GM19324 (cell line): ENCODE data around the gene SDF4.
"Not testable (repeated sequence)": the region's sequence is repeated elsewhere in the genome, so short reads cannot be mapped to it uniquely, and the experiment has no call there.

ENCODE experiments used
- ATAC-seq: cut with Tn5 transposase; IDR thresholded peaks from one replicate; pipeline ENCODE4 v1.9.1; 2021; ENCODE audit warnings: mild to moderate bottlenecking, moderate library complexity; ENCODE audit not compliant: unreplicated experiment, low FRiP score

The SDF4 gene

DNA sequence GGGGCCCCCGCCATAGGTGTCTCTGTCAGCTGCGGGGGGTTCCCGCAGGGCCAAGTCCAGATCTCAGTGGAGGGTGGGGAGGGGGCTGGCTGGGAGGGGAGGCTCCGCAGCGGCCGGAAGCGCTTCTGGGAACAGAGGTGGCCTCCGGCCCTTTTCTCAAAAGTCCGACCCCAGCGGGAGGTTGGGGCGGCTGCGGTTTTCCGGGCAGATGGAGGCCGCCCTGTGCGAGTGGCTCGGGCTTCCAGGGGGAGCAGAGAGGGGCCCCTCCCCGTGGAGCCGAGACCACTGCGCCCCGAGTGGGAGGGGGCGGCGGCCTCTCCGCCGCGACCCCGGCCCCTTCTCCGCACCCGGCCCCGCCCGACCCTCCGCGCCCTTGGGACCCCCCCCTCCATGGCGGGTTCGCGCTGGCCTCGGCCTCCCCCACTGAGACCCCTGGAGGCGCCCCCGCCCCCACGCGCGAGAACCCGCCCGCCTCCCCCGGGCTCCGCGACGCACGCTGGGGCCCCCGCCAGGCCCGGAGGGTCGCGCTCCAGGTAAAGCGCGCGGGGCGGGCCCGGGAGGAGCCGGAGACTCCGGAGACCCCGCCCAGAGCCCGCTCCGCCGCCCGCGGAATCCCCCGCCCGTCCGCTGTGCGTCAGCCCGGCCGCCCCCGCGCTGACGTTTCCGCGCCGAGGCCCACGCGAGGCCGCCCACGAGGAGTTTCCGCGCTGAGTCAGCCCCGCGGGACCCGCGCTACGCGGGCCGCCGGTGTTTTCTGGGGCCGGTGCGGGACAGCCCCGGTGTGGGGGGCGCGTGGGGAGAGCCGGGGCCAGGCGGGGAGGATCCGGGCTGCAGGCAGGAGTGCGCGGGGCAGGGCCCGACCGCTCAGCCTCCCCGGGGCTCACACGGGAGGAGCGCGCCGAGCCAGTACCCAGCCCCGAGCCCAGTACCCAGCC lies 30.7 kb downstream of the SDF4 start:
- no peak for ATAC-seq

DNA sequence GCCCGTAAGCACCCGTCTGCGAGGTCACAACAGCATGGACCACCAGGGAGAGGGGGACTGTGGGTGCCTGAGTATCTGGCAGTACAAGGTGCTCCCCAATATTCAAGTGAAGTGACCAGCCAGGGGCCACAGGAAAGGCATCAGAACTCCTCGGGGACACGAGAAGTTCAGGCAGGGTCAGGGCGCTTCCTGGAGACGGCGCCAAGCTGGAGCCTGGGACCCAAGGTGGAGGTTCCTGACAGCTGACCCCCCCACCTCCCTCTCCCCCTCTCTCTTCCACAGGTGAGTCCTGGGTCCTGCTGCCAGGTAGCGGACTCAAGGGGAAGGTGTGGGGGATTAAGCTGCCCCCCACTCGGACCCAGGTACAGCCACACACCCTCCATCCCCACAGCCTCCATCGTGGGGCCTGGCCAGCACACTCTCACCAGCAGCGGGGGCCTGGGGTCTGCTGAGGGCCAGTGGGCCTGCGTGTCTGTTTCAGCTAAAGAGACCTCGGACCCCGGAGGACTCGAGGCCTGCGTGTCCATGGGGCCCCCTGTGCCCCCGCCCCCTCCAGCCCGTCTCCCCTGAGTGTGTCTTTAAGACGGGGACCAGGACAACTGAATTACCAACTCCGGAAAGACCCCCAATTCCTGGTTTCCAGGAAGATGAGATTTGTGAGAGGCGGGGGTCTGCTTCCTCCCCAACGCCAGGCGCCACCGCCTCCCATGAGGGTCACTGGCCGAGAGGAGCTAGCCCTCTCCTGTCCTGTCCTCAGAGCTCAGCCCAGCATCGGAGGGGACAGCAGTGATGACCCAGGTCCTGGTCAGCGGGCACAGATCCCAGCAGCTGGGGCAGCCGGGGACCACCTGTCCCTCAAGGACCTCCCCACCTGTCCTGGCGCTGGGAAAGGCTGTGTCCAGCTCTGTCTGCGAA lies 31.6 kb downstream of the SDF4 start:
- ATAC-seq: no peak

DNA sequence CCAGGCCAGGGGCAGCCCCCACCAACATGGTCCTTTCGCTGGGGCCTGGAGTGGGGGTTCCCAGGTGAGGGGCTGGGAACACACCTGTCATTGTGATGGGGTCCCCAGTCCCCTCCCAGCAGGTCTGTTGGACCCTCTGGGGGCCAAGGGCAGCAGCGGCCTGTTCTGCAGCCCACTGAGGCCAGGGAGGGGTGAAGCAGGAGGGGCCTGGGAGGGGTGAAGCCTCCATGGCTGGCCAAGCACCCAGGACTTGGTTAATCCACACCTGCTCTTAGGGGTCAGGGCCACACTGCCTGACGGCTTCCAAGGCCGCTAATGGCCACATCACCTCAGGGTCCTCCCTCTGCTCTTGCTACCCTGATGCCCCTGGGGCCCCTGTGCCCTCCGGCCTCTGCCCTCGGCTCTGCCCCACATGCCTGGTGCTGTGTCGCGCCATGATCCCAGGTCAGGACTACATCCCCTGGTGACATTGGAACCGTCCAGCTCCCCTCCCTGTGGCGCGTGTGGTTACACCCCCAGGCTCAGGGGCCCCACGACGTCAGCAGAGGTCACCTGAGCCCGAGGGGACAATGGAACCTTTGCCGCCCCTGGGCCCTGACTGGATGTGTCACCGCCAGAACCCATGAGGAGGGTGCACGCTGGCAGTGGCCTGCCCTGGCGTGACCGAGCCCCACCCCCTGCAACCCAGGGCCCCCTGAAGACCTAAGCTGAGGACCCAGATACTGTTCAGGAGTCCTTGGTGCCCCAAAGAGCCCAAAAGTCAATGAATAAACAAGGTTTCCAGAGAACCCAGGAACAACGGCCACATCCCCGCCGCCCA lies 32.5 kb downstream of the SDF4 start:
- no peak for ATAC-seq

DNA sequence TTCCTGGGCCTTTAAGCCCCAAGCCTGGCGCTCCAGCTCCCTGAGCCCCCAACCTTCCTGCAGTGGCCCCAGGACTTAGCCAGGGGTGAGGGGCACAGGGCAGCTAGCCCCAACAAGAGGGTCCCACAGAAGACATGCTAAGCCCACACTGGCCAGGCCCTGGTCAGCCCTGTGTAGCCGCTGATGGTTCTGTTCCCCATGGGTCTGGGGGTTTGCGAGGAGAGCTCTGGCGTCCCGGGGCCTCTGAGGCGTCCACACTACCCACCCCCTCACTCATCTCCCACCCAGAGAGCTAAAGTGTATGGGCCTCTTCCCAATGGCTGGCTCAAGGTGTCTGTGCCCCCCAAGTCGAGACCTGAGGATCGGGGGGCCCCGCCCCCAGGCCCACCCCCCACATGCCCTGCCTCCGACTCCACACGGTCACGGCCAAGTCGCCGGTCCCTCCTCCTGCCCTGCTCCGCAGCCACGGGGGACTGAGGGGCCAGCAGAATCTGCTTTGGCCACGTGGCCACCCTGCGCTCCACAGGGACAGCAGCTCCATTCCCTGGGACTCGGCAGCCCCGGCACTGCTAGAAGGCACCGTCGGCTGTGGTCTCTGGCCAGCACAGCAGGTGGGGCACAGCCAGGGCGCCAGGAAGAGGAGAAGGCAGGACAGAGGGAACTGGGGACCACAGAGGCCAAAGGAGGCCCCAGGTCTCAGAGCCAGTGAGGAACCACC lies 33.2 kb downstream of the SDF4 start:
- no peak for ATAC-seq

DNA sequence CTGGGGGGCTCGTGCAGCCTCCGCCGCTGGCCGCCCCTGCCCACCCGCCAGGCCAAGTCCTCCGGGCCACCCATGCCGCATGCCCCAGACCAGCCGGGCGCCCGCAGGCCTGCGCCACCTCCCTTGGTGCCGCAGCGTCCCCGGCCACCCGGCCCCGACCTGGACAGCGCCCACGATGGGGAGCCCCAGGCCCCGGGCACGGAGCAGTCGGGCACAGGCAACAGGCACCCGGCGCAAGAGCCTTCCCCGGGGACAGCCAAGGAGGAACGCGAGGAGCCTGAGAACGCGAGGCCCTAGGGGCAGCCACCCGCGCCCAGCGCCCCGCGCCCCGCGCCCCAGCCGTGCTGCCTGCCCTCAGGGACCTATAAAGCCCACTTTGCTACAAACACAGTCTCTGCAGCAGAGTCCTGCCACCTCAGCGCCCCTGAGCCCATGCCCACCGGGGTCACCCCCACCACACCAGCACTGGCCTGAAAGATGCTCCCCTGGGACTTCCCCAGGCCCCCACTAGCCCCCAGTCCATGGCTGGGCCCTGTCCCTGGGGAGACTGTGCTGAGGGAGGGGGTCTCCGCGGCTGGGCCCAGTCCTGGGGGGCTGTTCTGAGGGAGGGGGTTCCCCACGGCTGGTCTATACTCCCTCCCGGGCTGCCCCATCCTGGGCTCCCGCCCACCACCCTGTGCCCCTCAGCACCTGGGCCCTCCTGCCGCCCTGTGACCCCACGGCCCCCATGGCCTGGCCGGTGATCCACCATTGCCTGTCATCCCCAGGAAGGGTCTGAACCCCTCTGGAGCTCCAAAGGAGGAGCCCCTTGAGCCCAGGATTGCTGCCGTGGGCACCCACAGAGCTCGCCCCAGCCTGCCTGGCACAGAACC lies 34.0 kb downstream of the SDF4 start:
- no peak for ATAC-seq

DNA sequence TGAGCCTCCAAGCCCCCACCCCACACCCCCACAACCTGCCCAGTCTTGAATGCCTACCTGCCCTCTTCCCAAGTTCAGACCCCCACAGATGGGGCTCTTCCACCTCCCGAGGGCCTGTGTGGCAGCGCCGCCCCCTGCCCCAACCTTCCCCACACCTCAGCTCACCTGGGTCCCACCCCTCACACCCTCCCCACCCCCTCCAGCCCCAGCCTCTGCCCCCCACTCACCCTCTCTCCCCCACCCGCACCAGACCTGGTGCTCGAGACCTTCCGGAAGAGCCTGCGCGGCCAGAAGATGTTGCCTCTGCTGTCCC lies 34.7 kb downstream of the SDF4 start:
- ATAC-seq: no peak

DNA sequence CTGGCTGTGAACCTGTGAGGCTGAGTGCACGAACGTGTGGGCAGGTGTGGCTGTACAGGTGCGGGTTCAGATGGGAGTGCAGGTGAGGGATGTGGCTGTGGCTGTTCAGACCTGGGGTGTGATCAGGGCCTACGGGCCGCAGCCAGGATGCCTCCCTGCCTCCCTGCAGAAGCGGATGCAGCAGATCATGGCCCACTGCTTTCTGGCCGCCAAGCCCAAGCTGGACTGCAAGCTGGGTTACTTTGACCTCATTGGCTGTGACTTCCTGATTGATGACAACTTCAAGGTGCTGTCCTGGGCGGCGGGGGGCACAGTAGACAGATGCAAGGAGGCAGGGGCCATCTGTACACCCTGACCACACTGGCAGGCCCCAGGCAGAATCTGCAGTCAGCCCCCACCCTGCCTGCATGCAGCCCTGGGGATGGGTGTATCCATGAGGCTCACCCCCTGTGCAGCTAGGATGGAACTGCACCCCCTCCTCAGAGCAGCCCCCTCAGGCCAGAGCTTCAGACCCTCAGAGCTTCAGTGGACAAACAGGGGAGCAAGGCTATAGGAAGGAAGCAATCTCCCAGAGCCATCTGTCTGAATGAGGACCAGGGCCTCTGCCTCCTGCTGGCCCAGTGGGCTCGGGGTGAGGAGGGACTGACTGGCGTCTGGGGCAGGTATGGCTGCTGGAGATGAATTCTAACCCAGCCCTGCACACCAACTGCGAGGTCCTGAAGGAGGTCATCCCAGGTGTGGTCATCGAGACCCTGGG lies 35.2 kb downstream of the SDF4 start:
- ATAC-seq: no peak

DNA sequence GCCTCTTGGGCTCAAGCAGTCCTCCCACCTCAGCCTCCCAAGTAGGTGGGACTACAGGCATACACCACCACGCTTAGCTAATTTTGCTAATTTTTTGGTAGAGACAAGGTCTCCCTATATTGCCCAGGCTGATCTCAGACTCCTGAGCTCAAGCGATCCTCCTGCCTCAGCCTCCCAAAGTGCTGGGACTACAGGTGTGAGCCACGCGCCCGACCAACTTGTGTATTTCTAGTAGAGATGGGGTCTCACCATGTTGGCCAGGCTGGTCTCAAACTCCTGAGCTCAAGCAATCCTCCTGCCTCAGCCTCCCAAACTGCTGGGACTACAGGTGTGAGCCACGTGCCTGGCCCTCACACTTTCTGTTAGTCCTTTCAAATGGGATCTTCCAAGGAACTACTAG lies 36.1 kb downstream of the SDF4 start:
- ATAC-seq: not testable (repeated sequence)

DNA sequence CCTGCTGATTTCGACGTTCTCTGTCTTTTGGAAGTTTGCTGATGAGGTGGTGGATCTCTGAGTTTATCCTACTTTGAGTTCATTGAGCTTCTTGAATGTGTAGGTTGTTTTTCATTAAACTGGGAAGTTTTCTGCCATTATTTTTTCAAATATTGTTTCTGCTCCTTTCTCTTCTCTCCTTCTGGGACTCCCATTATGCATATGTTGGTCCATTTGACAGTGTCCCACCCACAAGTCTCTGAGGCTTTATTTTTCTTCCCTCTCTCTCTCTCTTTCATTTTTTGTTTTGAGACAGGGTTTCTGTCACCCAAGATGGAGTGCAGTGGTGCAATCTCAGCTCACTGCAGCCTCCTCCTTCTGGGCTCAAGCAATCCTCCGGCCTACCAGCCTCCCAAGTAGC lies 37.1 kb downstream of the SDF4 start:
- ATAC-seq: no peak

DNA sequence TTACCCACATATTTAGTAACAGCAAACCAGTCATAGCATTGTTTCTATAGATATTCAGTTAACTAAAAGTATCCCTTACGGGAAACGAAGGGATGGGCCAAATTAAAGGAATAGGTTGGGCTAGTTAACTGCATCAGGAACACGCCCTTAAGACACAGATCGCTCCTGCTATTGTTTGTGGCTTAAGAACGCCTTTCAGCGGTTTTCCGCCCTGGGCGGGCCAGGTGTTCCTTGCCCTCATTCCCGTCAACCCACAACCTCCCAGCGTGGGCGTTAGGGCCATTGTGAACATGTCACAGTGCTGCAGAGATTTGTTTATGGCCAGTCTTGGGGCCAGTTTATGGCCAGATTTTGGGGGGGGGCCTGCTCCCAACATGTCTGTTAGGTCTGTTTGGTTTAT lies 40.1 kb downstream of the SDF4 start:
- no peak for ATAC-seq

DNA sequence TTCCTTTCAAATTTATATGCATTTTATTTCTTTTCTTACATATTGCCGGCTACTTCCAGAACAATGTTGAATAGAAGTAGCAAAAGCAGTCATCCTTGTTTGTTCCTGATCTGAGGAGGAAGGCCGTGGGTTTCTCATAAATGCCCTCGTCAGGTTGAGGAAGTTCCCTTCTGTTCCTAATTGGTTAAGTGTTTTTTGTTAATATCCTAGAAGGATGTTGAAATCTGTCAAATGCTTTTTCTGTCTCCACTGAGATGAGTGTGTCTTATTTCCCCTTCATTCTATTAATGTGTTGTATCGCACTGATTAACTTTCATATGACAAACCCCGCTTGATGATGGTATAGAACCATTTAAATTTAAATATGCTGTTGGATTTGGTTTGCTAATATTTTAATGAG lies 42.7 kb downstream of the SDF4 start:
- ATAC-seq: no peak

DNA sequence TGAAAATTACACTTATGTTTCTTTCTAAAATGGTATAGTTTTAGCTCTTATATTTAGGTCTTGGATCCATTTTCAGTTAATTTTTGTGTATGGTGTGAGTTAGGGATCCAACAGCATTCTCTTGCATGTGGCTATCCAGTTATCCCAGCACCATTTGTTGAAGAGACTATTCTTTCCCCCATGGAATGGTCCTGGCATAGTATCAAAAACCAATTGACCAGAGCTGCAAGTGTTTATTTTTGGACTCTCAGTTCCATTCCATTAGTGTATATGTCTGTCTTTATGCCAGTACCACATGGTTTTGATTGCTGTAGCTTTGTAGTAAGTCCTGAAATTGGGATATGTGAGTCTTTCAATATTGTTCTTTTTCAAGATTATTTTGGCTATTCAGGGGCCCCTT lies 43.9 kb downstream of the SDF4 start:
- no peak for ATAC-seq

DNA sequence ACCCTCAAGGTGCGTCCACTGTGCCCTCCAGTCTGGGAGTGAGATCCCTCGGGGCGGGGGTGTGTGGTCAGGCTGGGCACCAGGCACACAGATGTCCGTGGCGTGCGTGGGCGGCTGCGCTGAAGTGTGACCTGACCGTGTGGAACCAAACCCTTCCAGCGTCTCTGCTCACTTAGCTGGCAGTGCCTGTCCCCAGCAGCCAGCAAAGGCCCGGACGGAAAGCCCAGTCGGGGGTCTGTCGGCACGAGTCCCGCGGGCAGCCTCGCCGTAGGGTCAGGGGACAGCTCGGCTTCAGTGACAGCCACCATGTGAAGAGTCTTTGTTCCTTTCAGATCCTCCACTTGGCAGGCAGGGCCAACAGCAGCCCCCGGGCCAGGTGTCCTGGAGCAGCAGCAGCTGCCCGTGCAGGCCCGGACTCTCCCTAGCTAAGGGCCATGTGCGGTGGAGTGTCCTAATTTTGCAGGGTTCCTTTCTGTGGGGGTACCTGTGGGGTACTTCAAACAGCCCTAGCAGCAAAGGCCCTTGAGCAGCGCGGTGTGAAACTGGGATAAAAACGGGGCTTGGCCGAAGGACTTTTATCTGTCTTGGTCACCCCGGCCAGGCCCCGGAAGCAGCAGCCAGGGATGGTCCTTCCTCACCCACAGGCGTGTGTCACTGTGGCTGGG lies 46.6 kb downstream of the SDF4 start:
- no peak for ATAC-seq

DNA sequence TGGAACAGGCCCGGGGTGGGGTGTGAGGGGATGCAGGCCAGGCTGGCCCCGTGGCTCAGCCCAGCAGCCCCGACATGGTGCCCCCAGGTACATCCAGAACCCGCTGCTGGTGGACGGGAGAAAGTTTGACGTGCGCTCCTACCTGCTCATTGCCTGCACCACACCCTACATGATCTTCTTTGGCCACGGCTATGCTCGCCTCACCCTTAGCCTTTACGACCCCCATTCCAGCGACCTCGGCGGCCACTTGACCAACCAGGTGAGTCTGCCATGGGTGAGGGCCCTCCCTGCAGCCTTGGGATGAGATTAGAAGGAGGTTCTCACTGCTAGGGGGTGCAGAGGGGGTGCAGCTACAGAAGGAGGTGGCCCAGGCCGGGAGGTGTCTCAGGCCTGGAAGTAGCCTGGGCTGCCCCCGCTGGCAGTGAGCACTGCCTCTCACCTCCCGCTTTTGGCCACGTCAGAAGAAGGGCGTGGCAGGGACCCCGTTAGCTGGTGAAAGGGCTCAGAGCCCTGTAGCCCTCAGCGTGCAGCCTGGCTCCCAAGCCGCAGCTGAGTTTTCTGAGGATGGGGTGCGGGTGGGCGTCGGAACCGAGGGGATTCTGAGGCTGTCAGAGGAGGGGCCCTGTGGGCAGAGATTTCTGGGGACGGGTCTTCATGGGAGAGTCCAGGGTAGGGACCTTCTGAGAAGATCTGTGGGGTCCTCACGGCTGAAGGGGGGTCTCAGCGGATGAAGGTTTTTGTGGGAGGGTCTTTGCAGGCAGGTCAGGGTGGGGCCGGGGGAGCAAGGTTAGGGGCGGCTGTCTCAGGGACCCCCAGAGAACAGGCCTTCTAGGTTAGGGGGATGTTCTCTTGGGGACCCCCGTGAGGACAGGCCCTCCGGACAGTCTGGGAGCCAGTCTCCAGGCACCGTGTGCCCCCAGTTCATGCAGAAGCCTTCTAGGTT lies 47.7 kb downstream of the SDF4 start:
- no peak for ATAC-seq

DNA sequence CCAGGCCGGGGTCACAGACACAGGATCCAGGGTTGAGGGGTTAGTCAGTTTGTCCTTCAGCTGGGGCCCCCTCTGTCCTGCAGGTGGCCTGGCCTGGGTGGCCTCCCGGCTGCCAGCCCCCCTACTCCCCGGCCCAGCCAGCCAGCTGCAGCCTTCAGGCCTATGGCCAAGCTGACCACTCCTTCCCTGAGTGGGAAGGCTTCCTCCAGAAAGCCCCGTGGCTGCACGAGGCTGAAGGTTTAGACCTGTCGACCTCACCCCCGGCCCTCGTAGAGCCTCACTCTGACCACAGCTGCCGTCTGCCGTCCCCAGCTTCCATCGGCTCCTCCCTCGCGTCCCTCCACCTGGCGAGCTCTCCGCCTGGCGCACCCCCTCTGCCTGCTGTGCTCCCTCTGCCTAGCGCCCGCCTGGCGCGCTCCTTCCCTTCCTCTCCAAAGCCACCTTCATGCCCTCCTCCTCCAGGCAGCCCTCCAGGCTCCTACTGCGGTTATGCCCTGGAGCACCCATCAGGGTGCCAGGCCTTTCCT lies 48.5 kb downstream of the SDF4 start:
- ATAC-seq: no peak

DNA sequence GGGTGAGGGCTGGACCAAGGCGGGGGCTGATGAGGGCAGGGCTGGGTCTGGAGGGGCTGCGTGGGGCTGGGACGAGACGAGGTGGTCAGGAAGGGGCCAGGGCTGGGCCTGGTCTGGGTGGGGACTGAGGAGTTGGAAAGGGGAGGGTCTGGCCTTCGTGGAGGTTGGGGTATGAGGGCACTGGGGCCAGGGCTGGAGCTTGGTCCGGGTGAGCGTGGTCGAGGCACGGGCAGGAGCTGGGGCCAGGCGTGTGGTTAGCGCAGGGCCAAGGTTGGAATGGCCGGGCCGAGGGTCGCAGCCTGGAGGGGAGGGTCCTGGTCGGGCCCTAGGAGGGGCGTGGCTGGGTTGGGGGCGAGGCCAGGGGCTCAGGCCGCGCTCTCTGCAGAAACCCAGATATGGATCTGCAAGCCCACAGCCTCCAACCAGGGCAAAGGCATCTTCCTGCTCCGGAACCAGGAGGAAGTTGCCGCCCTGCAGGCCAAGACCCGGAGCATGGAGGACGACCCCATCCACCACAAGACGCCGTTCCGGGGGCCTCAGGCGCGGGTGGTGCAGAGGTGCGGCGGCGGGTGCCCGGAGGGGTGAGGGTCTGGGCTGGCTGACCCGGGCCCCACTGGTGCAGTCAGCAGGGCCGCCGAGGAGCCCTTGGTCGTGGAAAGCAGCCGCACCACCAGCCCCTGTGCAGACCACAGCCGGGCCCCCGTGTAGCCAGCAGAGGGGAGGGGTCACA lies 49.1 kb downstream of the SDF4 start:
- no peak for ATAC-seq
